ENCODE measurements around the gene TMEM131L. TPM values are rescaled to one million over a fixed set of nuclear protein-coding genes. Genes with fewer than 3 reads are reported as not detected.
A peak's percentile ranks its signal among the peaks of the same experiment; 100 is the strongest.

The TMEM131L gene
- total RNA-seq, 2 experiments from 2014 or later: 51.7 to 52.4 TPM

- peaks cover 10% of the 10 kb centered on the region for H3K27me3 Mint-ChIP-seq
- ATAC-seq: no peak
- CTCF ChIA-PET: no interaction called here
Measured at GRCh38 chr4:153676984-153677383, 210.8 kb downstream of the TMEM131L start.

GRCh38 chr4:153679486-153679885 lies 213.3 kb downstream of the TMEM131L start:
- no peak for DNase-seq
- H3K9me3 Mint-ChIP-seq: peaks cover 8% of the 10 kb centered on the region
- H3K4me1 Mint-ChIP-seq (ENCODE audit: low read depth): peaks cover 6% of the 10 kb centered on the region
- POLR2A ChIA-PET: no interaction called here
- intact Hi-C loops (cut with micrococcal nuclease): no loop called here
- no peak overlapping the region for H3K27ac Mint-ChIP-seq
- no peak for TF ChIP-seq CTCF (IDR thresholded peaks at IDR 0.05)
- no peak overlapping the region for H3K4me3 Mint-ChIP-seq
- peaks cover 16% of the 10 kb centered on the region for H3K27me3 Mint-ChIP-seq
- ATAC-seq: no peak
- CTCF ChIA-PET: interaction anchor here (1.3 kb wide), 1 partner anchor 70 kb away, joined by 4 read pairs; no protein-coding TSS in a partner anchor
- H3K36me3 Mint-ChIP-seq (ENCODE audit: low read depth): no peaks in the 10 kb centered on the region

More at GRCh38 chr4:153676984-153677383, 210.8 kb downstream of the TMEM131L start:
- peaks cover 10% of the 10 kb centered on the region for H3K9me3 Mint-ChIP-seq
- no peaks in the 10 kb centered on the region for H3K4me1 Mint-ChIP-seq (ENCODE audit: low read depth)
- POLR2A ChIA-PET: no interaction called here
- intact Hi-C loops (cut with micrococcal nuclease): no loop called here
- H3K4me3 Mint-ChIP-seq: no peak overlapping the region
- no peak overlapping the region for H3K27ac Mint-ChIP-seq
- no peak for TF ChIP-seq CTCF (IDR thresholded peaks at IDR 0.05)
- no peak for DNase-seq
- no peaks in the 10 kb centered on the region for H3K36me3 Mint-ChIP-seq (ENCODE audit: low read depth)

DNA sequence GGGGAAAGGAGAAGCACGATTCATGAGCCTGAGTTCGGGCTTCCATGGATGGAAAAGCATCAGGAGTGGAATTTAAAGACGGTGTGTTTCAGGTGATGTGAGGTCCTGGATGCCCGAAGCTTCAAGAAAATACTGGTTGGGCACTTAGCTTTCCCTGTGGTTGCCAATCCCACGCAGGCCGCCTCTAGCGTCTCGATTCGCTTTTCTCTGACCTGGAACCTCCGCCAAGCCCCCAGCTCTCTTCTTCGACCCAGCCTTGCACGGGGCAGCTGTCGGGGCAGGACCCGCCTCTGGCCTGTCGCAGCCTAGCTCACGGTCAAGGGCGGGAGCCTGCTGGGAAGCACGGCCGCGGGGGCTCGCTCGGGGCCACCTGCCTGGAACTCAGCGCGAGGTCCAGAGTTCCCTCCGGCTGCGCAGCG lies 217.6 kb downstream of the TMEM131L start:
- ChIA-PET POLR2A (no interaction called here), CTCF (interaction anchor here (0.9 to 1.5 kb wide), 6 partner anchors 28 to 67 kb away, joined by 3 to 5 read pairs (median 4); no protein-coding TSS in a partner anchor)
- Mint-ChIP-seq H3K27ac (no peak overlapping the region), H3K9me3 (peaks cover 9% of the 10 kb centered on the region), H3K4me3 (peak overlapping the region; percentile 50), H3K36me3 (ENCODE audit: low read depth) (peaks cover 4% of the 10 kb centered on the region), H3K4me1 (ENCODE audit: low read depth) (peaks cover 12% of the 10 kb centered on the region), H3K27me3 (peaks cover 25% of the 10 kb centered on the region)
- DNase-seq (no peak), ATAC-seq (no peak)
- TF ChIP-seq CTCF (IDR thresholded peaks at IDR 0.05): no peak
- intact Hi-C loops (cut with micrococcal nuclease): no loop called here

- H3K9me3 Mint-ChIP-seq: peaks cover 15% of the 10 kb centered on the region
- POLR2A ChIA-PET: interaction anchor here (1.0 kb wide), 1 partner anchor 50 kb away, joined by 3 read pairs; no protein-coding TSS in a partner anchor
Measured at GRCh38 chr4:153684182-153684970, 218.2 kb downstream of the TMEM131L start, which contains the start of gene TLR2. Gene TLR2, plus strand, starts transcription at chr4:153684280. Its CDS starts 18,628 bp downstream, at chr4:153702908.

More at GRCh38 chr4:153684182-153684970, 218.2 kb downstream of the TMEM131L start, which contains the start of gene TLR2:
- peak within 1 kb of the TSS; percentile 73 for H3K4me3 Mint-ChIP-seq
- H3K36me3 Mint-ChIP-seq (ENCODE audit: low read depth): peaks cover 5% of the 10 kb centered on the region
- no peak within 1 kb of the TSS for H3K27ac Mint-ChIP-seq
- peaks cover 23% of the 10 kb centered on the region for H3K27me3 Mint-ChIP-seq
- H3K4me1 Mint-ChIP-seq (ENCODE audit: low read depth): peaks cover 12% of the 10 kb centered on the region
- CTCF ChIA-PET: interaction anchor here (1.1 to 1.5 kb wide), 3 partner anchors 35 to 41 kb away, joined by 3 to 4 read pairs (median 4); no protein-coding TSS in a partner anchor
- intact Hi-C loops (cut with micrococcal nuclease): no loop called here
- DNase-seq: peak; percentile 74
- TF ChIP-seq CTCF (IDR thresholded peaks at IDR 0.05): no peak
- ATAC-seq: peak; percentile 84
